Osteocyte (in vitro differentiated cells): ENCODE measurements around the gene PTGER2. TPM values are rescaled to one million over a fixed set of nuclear protein-coding genes. Genes with fewer than 3 reads are reported as not detected.

Source experiments
- DNase-seq: peaks from one replicate; pipeline ENCODE4 v3.0.0; 2021; ENCODE audit warnings: mixed read lengths; ENCODE audit not compliant: unreplicated experiment; ENCODE audit errors: extremely low spot score
- H3K27ac Mint-ChIP-seq: one replicate; pipeline ENCODE4 v1.8.0; 2021; ENCODE audit warnings: mild to moderate bottlenecking, mixed read lengths; ENCODE audit not compliant: unreplicated experiment
- H3K27me3 Mint-ChIP-seq: one replicate; pipeline ENCODE4 v1.8.0; 2021; ENCODE audit warnings: mixed read lengths; ENCODE audit not compliant: unreplicated experiment
- H3K36me3 Mint-ChIP-seq: one replicate; pipeline ENCODE4 v1.8.0; 2021; ENCODE audit warnings: mixed read lengths; ENCODE audit not compliant: unreplicated experiment
- H3K4me1 Mint-ChIP-seq: one replicate; pipeline ENCODE4 v1.8.0; 2021; ENCODE audit warnings: mixed read lengths; ENCODE audit not compliant: unreplicated experiment
- H3K4me3 Mint-ChIP-seq: one replicate; pipeline ENCODE4 v1.8.0; 2021; ENCODE audit warnings: mild to moderate bottlenecking, moderate library complexity, mixed read lengths; ENCODE audit not compliant: unreplicated experiment
- H3K9me3 Mint-ChIP-seq: one replicate; pipeline ENCODE4 v1.8.0; 2021; ENCODE audit warnings: mixed read lengths; ENCODE audit not compliant: unreplicated experiment
- CTCF ChIP-seq: fragments of 200-600 bp; sonication (generic); IDR thresholded peaks from 2 replicates; pipeline ENCODE4 v1.5.0; 2021; ENCODE audit warnings: antibody characterized with exemption, mild to moderate bottlenecking, moderate library complexity
- total RNA-seq: library from RNA; stranded (reverse); gene quantifications from 2 replicates; pipeline ENCODE4 v1.2.1, GENCODE V29; 2021

PTGER2 gene
- total RNA-seq, 1 donor from 2014 or later = 2.1 TPM

GRCh38 chr14:52275372-52275771, 38.7 kb upstream of the PTGER2 start:
- TF ChIP-seq CTCF = no peak
- H3K27ac Mint-ChIP-seq = no peak overlapping the region
- peaks cover 71% of the 10 kb centered on the region for H3K27me3 Mint-ChIP-seq
- H3K4me1 Mint-ChIP-seq = no peaks in the 10 kb centered on the region
- H3K4me3 Mint-ChIP-seq = no peak overlapping the region
- H3K36me3 Mint-ChIP-seq = no peaks in the 10 kb centered on the region
- H3K9me3 Mint-ChIP-seq = no peaks in the 10 kb centered on the region
- DNase-seq = no peak

GRCh38 chr14:52277552-52277951, 36.6 kb upstream of the PTGER2 start:
- H3K4me1 Mint-ChIP-seq = no peaks in the 10 kb centered on the region
- H3K9me3 Mint-ChIP-seq = no peaks in the 10 kb centered on the region
- H3K36me3 Mint-ChIP-seq = no peaks in the 10 kb centered on the region
- no peak for TF ChIP-seq CTCF
- H3K4me3 Mint-ChIP-seq = no peak overlapping the region
- peaks cover 59% of the 10 kb centered on the region for H3K27me3 Mint-ChIP-seq
- DNase-seq = no peak
- no peak overlapping the region for H3K27ac Mint-ChIP-seq

- Mint-ChIP-seq H3K9me3 (no peaks in the 10 kb centered on the region), H3K4me3 (no peak overlapping the region), H3K27ac (no peak overlapping the region), H3K36me3 (no peaks in the 10 kb centered on the region), H3K4me1 (peaks cover 2% of the 10 kb centered on the region), H3K27me3 (peaks cover 48% of the 10 kb centered on the region)
- DNase-seq = no peak
- no peak for TF ChIP-seq CTCF
Measured at GRCh38 chr14:52279408-52279807, 34.7 kb upstream of the PTGER2 start.

- H3K9me3 Mint-ChIP-seq = no peaks in the 10 kb centered on the region
- TF ChIP-seq CTCF = no peak
- no peaks in the 10 kb centered on the region for H3K36me3 Mint-ChIP-seq
- no peak for DNase-seq
- peaks cover 2% of the 10 kb centered on the region for H3K4me1 Mint-ChIP-seq
- peaks cover 35% of the 10 kb centered on the region for H3K27me3 Mint-ChIP-seq
- H3K4me3 Mint-ChIP-seq = no peak overlapping the region
- no peak overlapping the region for H3K27ac Mint-ChIP-seq
Measured at GRCh38 chr14:52283099-52283498, 31.0 kb upstream of the PTGER2 start.

GRCh38 chr14:52286661-52287649, 27.2 kb upstream of the PTGER2 start:
- DNase-seq = no peak
- Mint-ChIP-seq H3K27me3 (peaks cover 52% of the 10 kb centered on the region), H3K4me1 (peaks cover 2% of the 10 kb centered on the region), H3K4me3 (no peak overlapping the region), H3K27ac (no peak overlapping the region), H3K36me3 (no peaks in the 10 kb centered on the region), H3K9me3 (no peaks in the 10 kb centered on the region)
- TF ChIP-seq CTCF = no peak
